Subcutaneous abdominal adipose tissue (tissue), 5 donors: ENCODE results near the gene ZNF100.
A peak's percentile ranks its signal among the peaks of the same experiment; 100 is the strongest.

Source experiments
- H3K27ac ChIP-seq: one replicate; pipeline ENCODE4 v1.7.0; 2013; ENCODE audit warnings: low read depth, mild to moderate bottlenecking, inconsistent platforms, low read length, moderate library complexity
- H3K27me3 ChIP-seq, 5 donors: one replicate each; pipeline ENCODE4 v1.7.0; 2013; ENCODE audit warnings: low read length in 5 of 5, inconsistent platforms in 1 of 5; ENCODE audit not compliant: control insufficient read depth in 5 of 5, insufficient read depth in 4 of 5
- H3K36me3 ChIP-seq, 5 donors: one replicate each; pipeline ENCODE4 v1.7.0; 2013; ENCODE audit warnings: low read length in 5 of 5; ENCODE audit not compliant: control insufficient read depth in 5 of 5, insufficient read depth in 5 of 5
- H3K4me1 ChIP-seq, 5 donors: one replicate each; pipeline ENCODE4 v1.7.0; 2013; ENCODE audit warnings: low read length in 5 of 5, mild to moderate bottlenecking in 3 of 5, moderate library complexity in 1 of 5; ENCODE audit not compliant: control insufficient read depth in 5 of 5, insufficient read depth in 5 of 5
- H3K4me3 ChIP-seq, 5 donors: one replicate each; pipeline ENCODE4 v1.7.0; 2013; ENCODE audit warnings: low read length in 5 of 5, low read depth in 1 of 5
- H3K9ac ChIP-seq, 5 donors: one replicate each; pipeline ENCODE4 v1.7.0; 2013; ENCODE audit warnings: low read length in 5 of 5, mild to moderate bottlenecking in 4 of 5, moderate library complexity in 3 of 5
- H3K9me3 ChIP-seq, 5 donors: one replicate each; pipeline ENCODE4 v1.7.0; 2013; ENCODE audit warnings: low read length in 5 of 5; ENCODE audit not compliant: control insufficient read depth in 5 of 5
- donor health status: healthy.
- donor health status: healthy.
- donor health status: healthy.
- donor health status: healthy.
- donor health status: healthy.

Gene ZNF100

GRCh38 chr19:21707065-21707464, 60.3 kb downstream of the ZNF100 start:
- Histone ChIP-seq H3K9me3 (peaks cover 0 to 3% (median 0%) of the 10 kb centered on the region in 5 donors), H3K9ac (no peak overlapping the region), H3K27me3 (peaks cover 0 to 3% (median 0%) of the 10 kb centered on the region in 5 donors), H3K4me1 (no peaks in the 10 kb centered on the region), H3K36me3 (no peaks in the 10 kb centered on the region), H3K4me3 (no peak overlapping the region), H3K27ac (no peak overlapping the region)

GRCh38 chr19:21705393-21705792, 62.0 kb downstream of the ZNF100 start:
- H3K9ac ChIP-seq, result no peak overlapping the region

GRCh38 chr19:21704320-21704719, 63.1 kb downstream of the ZNF100 start:
- Histone ChIP-seq H3K27ac (no peak overlapping the region), H3K4me3 (no peak overlapping the region), H3K9ac (no peak overlapping the region), H3K36me3 (no peaks in the 10 kb centered on the region), H3K27me3 (peaks cover 0 to 3% (median 0%) of the 10 kb centered on the region in 5 donors), H3K9me3 (no peaks in the 10 kb centered on the region), H3K4me1 (no peaks in the 10 kb centered on the region)

More at GRCh38 chr19:21705393-21705792, 62.0 kb downstream of the ZNF100 start:
- H3K36me3 ChIP-seq, result no peaks in the 10 kb centered on the region
- H3K4me3 ChIP-seq, result no peak overlapping the region
- H3K4me1 ChIP-seq, result no peaks in the 10 kb centered on the region
- H3K27ac ChIP-seq, result no peak overlapping the region
- H3K9me3 ChIP-seq, result peaks cover 0 to 3% (median 0%) of the 10 kb centered on the region in 5 donors
- peaks cover 0 to 3% (median 0%) of the 10 kb centered on the region in 5 donors for H3K27me3 ChIP-seq

- Histone ChIP-seq H3K9me3 (no peaks in the 10 kb centered on the region), H3K27me3 (peaks cover 0 to 5% (median 0%) of the 10 kb centered on the region in 5 donors), H3K9ac (no peak overlapping the region), H3K4me1 (peaks cover 0 to 13% (median 0%) of the 10 kb centered on the region in 5 donors), H3K4me3 (no peak overlapping the region), H3K27ac (no peak overlapping the region), H3K36me3 (no peaks in the 10 kb centered on the region)
Measured at GRCh38 chr19:21699197-21699596, 68.2 kb downstream of the ZNF100 start.

GRCh38 chr19:21698215-21698614, 69.2 kb downstream of the ZNF100 start:
- peaks cover 0 to 13% (median 0%) of the 10 kb centered on the region in 5 donors for H3K4me1 ChIP-seq
- no peak overlapping the region for H3K27ac ChIP-seq
- H3K9ac ChIP-seq, result no peak overlapping the region
- H3K4me3 ChIP-seq, result no peak overlapping the region
- no peaks in the 10 kb centered on the region for H3K9me3 ChIP-seq
- no peaks in the 10 kb centered on the region for H3K36me3 ChIP-seq
- H3K27me3 ChIP-seq, result peaks cover 0 to 5% (median 0%) of the 10 kb centered on the region in 5 donors

- no peak overlapping the region for H3K4me3 ChIP-seq
- no peaks in the 10 kb centered on the region for H3K36me3 ChIP-seq
- H3K9ac ChIP-seq, result peak overlapping the region in 1 of 5 donors; percentile 20
Measured at GRCh38 chr19:21697698-21698097, 69.7 kb downstream of the ZNF100 start.

GRCh38 chr19:21694171-21694906, 73.0 kb downstream of the ZNF100 start:
- no peak overlapping the region for H3K27ac ChIP-seq
- H3K4me3 ChIP-seq, result no peak overlapping the region
- H3K9ac ChIP-seq, result no peak overlapping the region
- H3K27me3 ChIP-seq, result peaks cover 0 to 5% (median 0%) of the 10 kb centered on the region in 5 donors
- H3K9me3 ChIP-seq, result no peaks in the 10 kb centered on the region
- H3K4me1 ChIP-seq, result peaks cover 0 to 13% (median 0%) of the 10 kb centered on the region in 5 donors
- H3K36me3 ChIP-seq, result no peaks in the 10 kb centered on the region

More at GRCh38 chr19:21697698-21698097, 69.7 kb downstream of the ZNF100 start:
- Histone ChIP-seq H3K9me3 (no peaks in the 10 kb centered on the region), H3K4me1 (peaks cover 0 to 13% (median 0%) of the 10 kb centered on the region in 5 donors), H3K27me3 (peaks cover 0 to 5% (median 0%) of the 10 kb centered on the region in 5 donors), H3K27ac (no peak overlapping the region)

- Histone ChIP-seq H3K27me3 (peaks cover 0 to 5% (median 0%) of the 10 kb centered on the region in 5 donors), H3K4me3 (no peak overlapping the region), H3K4me1 (peaks cover 0 to 13% (median 0%) of the 10 kb centered on the region in 5 donors), H3K9ac (no peak overlapping the region), H3K36me3 (no peaks in the 10 kb centered on the region), H3K27ac (no peak overlapping the region), H3K9me3 (no peaks in the 10 kb centered on the region)
Measured at GRCh38 chr19:21693399-21693798, 74.0 kb downstream of the ZNF100 start.

- no peaks in the 10 kb centered on the region for H3K36me3 ChIP-seq
- no peak overlapping the region for H3K27ac ChIP-seq
- no peak overlapping the region for H3K4me3 ChIP-seq
- peaks cover 0 to 5% (median 0%) of the 10 kb centered on the region in 5 donors for H3K27me3 ChIP-seq
- H3K9ac ChIP-seq, result no peak overlapping the region
- no peaks in the 10 kb centered on the region for H3K4me1 ChIP-seq
- no peaks in the 10 kb centered on the region for H3K9me3 ChIP-seq
Measured at GRCh38 chr19:21691661-21692060, 75.7 kb downstream of the ZNF100 start.

GRCh38 chr19:21688464-21688863, 78.9 kb downstream of the ZNF100 start:
- no peak overlapping the region for H3K27ac ChIP-seq
- H3K27me3 ChIP-seq, result no peaks in the 10 kb centered on the region
- no peaks in the 10 kb centered on the region for H3K4me1 ChIP-seq
- H3K9ac ChIP-seq, result no peak overlapping the region
- no peak overlapping the region for H3K4me3 ChIP-seq
- no peaks in the 10 kb centered on the region for H3K36me3 ChIP-seq
- H3K9me3 ChIP-seq, result no peaks in the 10 kb centered on the region
